K562 (cell line): ENCODE measurements around the gene NMNAT2. TPM values are rescaled to one million over a fixed set of nuclear protein-coding genes. Genes with fewer than 3 reads are reported as not detected.

Source experiments
- ATAC-seq: fragments of 200-7000 bp; cut with Tn5 transposase; 3 replicates; pipeline ENCODE4 v1.9.1; 2020; ENCODE audit warnings: moderate library complexity
- BruUV-seq: library from RNA; stranded (reverse); fragments of 400-500 nt; replicated peaks from 2 replicates; lab custom pipeline; 2021; lab: Mats Ljungman, UMichigan
- CTCF ChIA-PET: fragments of 300-600 bp; formaldehyde crosslinking; extraction: SDS; loops from one replicate; lab custom pipeline; 2021; ENCODE audit warnings: low intra/inter-chr PET ratio; lab: Yijun Ruan, JAX
- POLR2A ChIA-PET: fragments of 300-600, 350-650 bp; sonication (Branson Sonifier 250); formaldehyde crosslinking; extraction: SDS; loops from one replicate; lab custom pipeline; 2021; ENCODE audit warnings: antibody characterized with exemption, inconsistent platforms; lab: Yijun Ruan, JAX
- DNase-seq, 4 experiments: peaks; one replicate each; pipeline versions ENCODE4 v3.0.0 to v3.0.0-alpha.2; 2011 to 2018; ENCODE audit warnings: low spot score in 3 of 4, mixed read lengths in 3 of 4; ENCODE audit errors: extremely low read depth in 1 of 4
- FAIRE-seq: peaks from 2 replicates; lab custom pipeline; 2011; peaks lifted over from hg19 to GRCh38; lab: Jason Lieb, UNC
- H2AFZ ChIP-seq: 2 replicates; pipeline ENCODE4 v1.6.0; 2011; ENCODE audit warnings: low read depth, low read length, control low read depth, inconsistent platforms
- H3K27ac ChIP-seq: fragments of 200-600 bp; 3 replicates; pipeline ENCODE4 v1.8.0; 2011; ENCODE audit warnings: low read depth, mild to moderate bottlenecking, control low read depth, inconsistent platforms, low read length, moderate library complexity, mixed read lengths; ENCODE audit errors: extremely low read depth
- H3K27me3 ChIP-seq, 2 experiments: fragments of 300-600 bp in 1 of 2; 2 replicates in 1 of 2; 3 replicates in 1 of 2; pipeline versions ENCODE4 v1.6.0 to v1.8.0; 2011; ENCODE audit warnings: inconsistent platforms in 2 of 2, low read length in 2 of 2, mild to moderate bottlenecking in 1 of 2, mixed read lengths in 1 of 2, moderate library complexity in 1 of 2; ENCODE audit not compliant: control insufficient read depth in 2 of 2, insufficient read depth in 2 of 2
- H3K36me3 ChIP-seq: fragments of 300-600 bp; 3 replicates; pipeline ENCODE4 v1.8.0; 2011; ENCODE audit warnings: mild to moderate bottlenecking, low read length, inconsistent platforms; ENCODE audit not compliant: control insufficient read depth, insufficient read depth
- H3K4me1 ChIP-seq, 2 experiments: fragments of 200-600 bp in 1 of 2; replicated peaks in 1 of 2; 2 replicates in 1 of 2; 3 replicates in 1 of 2; pipeline versions ENCODE4 v1.5.1 to v1.8.0; 2011; ENCODE audit warnings: inconsistent platforms in 2 of 2, low read length in 2 of 2, mild to moderate bottlenecking in 1 of 2, mixed read lengths in 1 of 2, moderate library complexity in 1 of 2; ENCODE audit not compliant: control insufficient read depth in 2 of 2, insufficient read depth in 2 of 2
- H3K4me2 ChIP-seq: 2 replicates; pipeline ENCODE4 v1.6.1; 2011; ENCODE audit warnings: low read length, control low read depth, inconsistent platforms, mixed read lengths; ENCODE audit not compliant: insufficient read depth
- H3K4me3 ChIP-seq: fragments of 200-600 bp; sonication (generic), shearing (Covaris generic); 2 replicates; pipeline ENCODE4 v1.5.1; 2016; ENCODE audit warnings: control low read depth, inconsistent platforms
- H3K79me2 ChIP-seq: fragments of 200-600 bp; 3 replicates; pipeline ENCODE4 v1.8.0; 2011; ENCODE audit warnings: low read length, inconsistent platforms; ENCODE audit not compliant: control insufficient read depth, insufficient read depth
- H3K9ac ChIP-seq, 2 experiments: 2 replicates each; pipeline versions ENCODE4 v1.6.0 to v1.6.1; 2011; ENCODE audit warnings: low read depth in 2 of 2, low read length in 2 of 2, control low read depth in 1 of 2, inconsistent platforms in 1 of 2, mild to moderate bottlenecking in 1 of 2, mixed read lengths in 1 of 2; ENCODE audit not compliant: insufficient read depth in 1 of 2
- H3K9me1 ChIP-seq: one replicate; pipeline ENCODE4 v1.6.0; 2011; ENCODE audit warnings: inconsistent platforms, mild to moderate bottlenecking, low read length, moderate library complexity; ENCODE audit not compliant: control insufficient read depth, insufficient read depth
- H3K9me3 ChIP-seq: replicated peaks from 2 replicates; pipeline ENCODE4 v1.5.1; 2011; ENCODE audit warnings: low read depth, low read length, inconsistent platforms; ENCODE audit not compliant: control insufficient read depth, insufficient read depth
- H4K20me1 ChIP-seq: replicated peaks from 2 replicates; pipeline ENCODE4 v1.6.1; 2011; ENCODE audit warnings: low read length, inconsistent platforms, mixed read lengths; ENCODE audit not compliant: control insufficient read depth, insufficient read depth
- ARNT ChIP-seq, 2 experiments: fragments of 450-650 bp; IDR thresholded peaks; 2 replicates each; pipeline ENCODE4 v1.6.1; 2016; ENCODE audit warnings: mild to moderate bottlenecking in 1 of 2
- ATF6 ChIP-seq: sonication (generic); formaldehyde crosslinking; IDR thresholded peaks from 2 replicates; pipeline ENCODE4 v1.4.0; 2020; ENCODE audit warnings: mild to moderate bottlenecking, missing genetic modification reagents
- DMBX1 ChIP-seq: fragments of 250-450 bp; sonication (Bioruptor Pico); IDR thresholded peaks from 2 replicates; pipeline ENCODE4 v1.8.0; 2022; ENCODE audit warnings: inconsistent platforms, mild to moderate bottlenecking, moderate library complexity, borderline replicate concordance
- MITF ChIP-seq: IDR thresholded peaks from 2 replicates; pipeline ENCODE4 v1.6.1; 2014; ENCODE audit warnings: antibody characterized with exemption
- MTA2 ChIP-seq: fragments of 450-650 bp; IDR thresholded peaks from 2 replicates; pipeline ENCODE4 v1.6.1; 2016; ENCODE audit warnings: low read depth
- PTTG1 ChIP-seq: fragments of 450-650 bp; IDR thresholded peaks from 2 replicates; pipeline ENCODE4 v1.6.1; 2016; ENCODE audit warnings: low read depth, mild to moderate bottlenecking, missing genetic modification characterization, missing compliant biosample characterization
- RFX1 ChIP-seq: fragments of 450-650 bp; IDR thresholded peaks from 2 replicates; pipeline ENCODE4 v1.6.1; 2016; ENCODE audit warnings: mild to moderate bottlenecking, moderate library complexity
- SNAPC5 ChIP-seq: fragments of 250-450 bp; sonication (Bioruptor Pico); IDR thresholded peaks from 2 replicates; pipeline ENCODE4 v1.8.0; 2021; ENCODE audit warnings: moderate library complexity, mild to moderate bottlenecking, inconsistent platforms
- TEAD4 ChIP-seq, 2 experiments: sonication (generic) in 1 of 2; formaldehyde crosslinking in 1 of 2; IDR thresholded peaks; 2 replicates each; pipeline versions ENCODE4 v1.6.1 to v1.8.0; 2012 to 2022; ENCODE audit warnings: borderline replicate concordance in 1 of 2, inconsistent platforms in 1 of 2, low read length in 1 of 2, mild to moderate bottlenecking in 1 of 2, missing genetic modification reagents in 1 of 2
- U2AF1 ChIP-seq: fragments of 200-400 bp; formaldehyde crosslinking; optimal IDR thresholded peaks from 2 replicates; pipeline ENCODE3; 2017; ENCODE audit warnings: mild to moderate bottlenecking, low read depth, low read length, moderate library complexity
- ZNF174 ChIP-seq: fragments of 250-450 bp; sonication (Bioruptor Pico); IDR thresholded peaks from 2 replicates; pipeline ENCODE4 v1.4.0; 2020; ENCODE audit warnings: mild to moderate bottlenecking
- ZNF347 ChIP-seq: fragments of 450-650 bp; formaldehyde crosslinking; IDR thresholded peaks from 2 replicates; pipeline ENCODE4 v1.4.0; 2020; ENCODE audit warnings: low read depth, mild to moderate bottlenecking, moderate library complexity
- ZNF436 ChIP-seq: fragments of 250-450, 450-650 bp; sonication (Bioruptor Pico); formaldehyde crosslinking; IDR thresholded peaks from 2 replicates; pipeline ENCODE4 v1.7.0; 2020; ENCODE audit warnings: mild to moderate bottlenecking
- ZNF511 ChIP-seq: sonication (generic); formaldehyde crosslinking; IDR thresholded peaks from 2 replicates; pipeline ENCODE4 v1.8.0; 2022; ENCODE audit warnings: mild to moderate bottlenecking, missing genetic modification reagents
- ZNF644 ChIP-seq: fragments of 200-800 bp; sonication (Bioruptor generic); IDR thresholded peaks from 2 replicates; pipeline ENCODE4 v1.6.1; 2016; ENCODE audit warnings: low read depth, missing genetic modification characterization, missing compliant biosample characterization
- ZNF696 ChIP-seq: fragments of 250-450 bp; sonication (Bioruptor Pico); conservative IDR thresholded peaks from 2 replicates; pipeline ENCODE4 v1.4.0; 2020; ENCODE audit warnings: mild to moderate bottlenecking, moderate library complexity
- ZNF780A ChIP-seq: fragments of 250-450 bp; sonication (Bioruptor Pico); IDR thresholded peaks from 2 replicates; pipeline ENCODE4 v1.5.0; 2021; ENCODE audit warnings: mild to moderate bottlenecking
- WGBS: fragments of 100-300 bp; shearing (Covaris generic); methylation state at CpG from one replicate; pipeline ENCODE4 v1.1.6; 2016; ENCODE audit warnings: low coverage, mixed read lengths; ENCODE audit not compliant: insufficient coverage; ENCODE audit errors: missing lambda C conversion rate; 5-methylcytosine and 5-hydroxymethylcytosine counted together
- in situ Hi-C: fragments of 300-500 bp; cut with MboI; formaldehyde crosslinking; loops from 4 replicates; pipeline ENCODE4 v1.15.0; 2018; ENCODE audit warnings: inconsistent platforms, mixed read lengths
- intact Hi-C: fragments of 100-400 bp; cut with micrococcal nuclease; formaldehyde crosslinking; loops from 2 replicates; pipeline ENCODE4 v1.14.2; 2022
- polyA plus RNA-seq, 8 experiments: library from polyadenylated mRNA; depleted of rRNA in 4 of 8; stranded (reverse) in 5 of 8; unstranded in 3 of 8; fragments of >200 nt; fragmentation: Nextera tagmentation in 2 of 8; fragmentation: Illumina TruSeq in 1 of 8; extraction: Ambion mirVana in 2 of 8; extraction: Trizol in 1 of 8; gene quantifications; 2 replicates each; pipeline versions ENCODE4 v1.2.1 to v1.2.3, GENCODE V29; 2011 to 2014; ENCODE audit warnings: inconsistent platforms in 1 of 8, missing spikeins in 1 of 8
- total RNA-seq, 7 experiments: library from RNA; depleted of rRNA in 6 of 7; stranded (reverse); fragments of >200 nt in 6 of 7; fragmentation: Illumina TruSeq in 2 of 7; extraction: Trizol in 2 of 7; gene quantifications; 2 replicates each; pipeline versions ENCODE4 v1.2.1 to v1.2.3, GENCODE V29; 2011 to 2021; ENCODE audit warnings: low replicate concordance in 1 of 7

Gene NMNAT2
- total and polyA plus RNA-seq, 9 of the 15 experiments (the other 6 are each of a cell fraction or from before 2014, with no cell fraction given): not detected

GRCh38 chr1:183390561-183390960 is 27.6 kb downstream of the NMNAT2 start:
- Histone ChIP-seq H3K9me3 (no peaks in the 10 kb centered on the region), H2AFZ (no peak overlapping the region), H3K4me3 (no peak overlapping the region), H3K36me3 (no peaks in the 10 kb centered on the region), H3K4me1 (no peaks in the 10 kb centered on the region), H3K9me1 (no peaks in the 10 kb centered on the region), H3K79me2 (no peaks in the 10 kb centered on the region), H3K27me3 (peaks cover 0 to 6% of the 10 kb centered on the region in 2 experiments; a peak in 3 of 5 replicates), H3K4me2 (no peak overlapping the region), H3K9ac (no peak overlapping the region), H3K27ac (no peak overlapping the region), H4K20me1 (no peaks in the 10 kb centered on the region)
- TF ChIP-seq MTA2: no peak
- no peak for TF ChIP-seq ZNF644 (tag)
- TF ChIP-seq ZNF696 (CRISPR knock-in tag): no peak
- no peak for TF ChIP-seq U2AF1
- no peak for TF ChIP-seq MITF
- no peak for TF ChIP-seq ATF6 (CRISPR knock-in tag)
- no peak for TF ChIP-seq PTTG1 (tag)
- TF ChIP-seq ZNF436: no peak
- no peak for TF ChIP-seq RFX1
- no peak for TF ChIP-seq ARNT (IDR thresholded peaks at IDR 0.05)
- no peak for TF ChIP-seq DMBX1 (CRISPR knock-in tag)
- TF ChIP-seq TEAD4 (IDR thresholded peaks at IDR 0.05; ENCODE audit: low read length): no peak
- no peak for TF ChIP-seq TEAD4 (CRISPR knock-in tag; IDR thresholded peaks at IDR 0.05; ENCODE audit: borderline replicate concordance)
- TF ChIP-seq ZNF780A: no peak
- TF ChIP-seq ZNF347 (CRISPR knock-in tag): no peak
- TF ChIP-seq ZNF511 (CRISPR knock-in tag): no peak
- no peak for TF ChIP-seq ZNF174 (CRISPR knock-in tag)
- no peak for TF ChIP-seq SNAPC5
- ATAC-seq: no peak
- ChIA-PET POLR2A (no interaction called here), CTCF (no interaction called here)
- no peak for FAIRE-seq
- in situ Hi-C loops (no loop called here), intact Hi-C loops (no loop called here)
- no TSS peak for BruUV-seq
- DNase-seq: no peak
- 2% methylated on average over 3 of the region's 3 CpGs for WGBS
